Articular chondrocyte of knee joint (primary cell): ENCODE data around the gene LMX1B. TPM values are rescaled to one million over a fixed set of nuclear protein-coding genes. Genes with fewer than 3 reads are reported as not detected.

Source experiments
- total RNA-seq: library from RNA; depleted of rRNA; stranded (reverse); fragments of >200 nt; gene quantifications from 2 replicates; pipeline ENCODE4 v1.2.3, GENCODE V29; 2012

Gene LMX1B
- 2.9 and 5.4 TPM in 2 replicates for total RNA-seq

GRCh38 chr9:126613651-126614050, at the start of gene LMX1B:
TSS of gene LMX1B (plus strand) at chr9:126613928. CDS start at chr9:126614450, 522 bp downstream.

Other genes with a start within 250 kb of the LMX1B start
- gene ZBTB43, start 191.1 kb downstream of the LMX1B start, total RNA-seq = 22.6 and 25.4 TPM in 2 replicates
- 8.9 and 10.4 TPM in 2 replicates for gene ZBTB34, start 246.7 kb downstream of the LMX1B start, total RNA-seq